Testis (tissue), 3 donors: ENCODE data around the gene BMPR1A. TPM values are rescaled to one million over a fixed set of nuclear protein-coding genes. Genes with fewer than 3 reads are reported as not detected.

Experiments used
- DNase-seq: peaks from one replicate; pipeline ENCODE4 v3.0.0-alpha.2; 2019
- H3K27ac ChIP-seq, 2 donors: fragments of 200-600 bp; sonication (generic); one replicate each; pipeline ENCODE4 v1.5.1; 2019
- H3K27me3 ChIP-seq: fragments of 200-600 bp; sonication (generic); one replicate; pipeline ENCODE4 v1.5.1; 2019
- H3K36me3 ChIP-seq: fragments of 200-600 bp; sonication (generic); one replicate; pipeline ENCODE4 v1.5.1; 2017; ENCODE audit warnings: low read depth; ENCODE audit errors: missing control alignments
- H3K4me1 ChIP-seq: fragments of 200-600 bp; sonication (generic); one replicate; pipeline ENCODE4 v1.5.1; 2019
- H3K4me3 ChIP-seq, 2 donors: fragments of 200-600 bp; sonication (generic); one replicate each; pipeline ENCODE4 v1.5.1; 2017 to 2019
- H3K9me3 ChIP-seq: fragments of 200-600 bp; sonication (generic); one replicate; pipeline ENCODE4 v1.5.1; 2017
- POLR2A ChIP-seq: fragments of 450-650 bp; IDR thresholded peaks from one replicate; pipeline ENCODE4 v1.6.1; 2017; ENCODE audit warnings: antibody characterized with exemption, mild to moderate bottlenecking, moderate library complexity
- WGBS, 2 donors: methylation state at CpG; one replicate each; pipeline ENCODE4 v1.1.5; 2018; 5-methylcytosine and 5-hydroxymethylcytosine counted together
- intact Hi-C: fragments of 100-400 bp; cut with DNase I; formaldehyde crosslinking; loops from one replicate; pipeline ENCODE4 v1.15.1; 2023; ENCODE audit warnings: low total_unique reads
- polyA plus RNA-seq: library from polyadenylated mRNA; stranded (reverse); fragments of 350-450 nt; fragmentation: Illumina TruSeq; extraction: RNeasy Lipid Tissue Mini Kit (QIAGEN cat#74804); gene quantifications from one replicate; pipeline ENCODE4 v1.2.3, GENCODE V29; 2014; ENCODE audit warnings: low read depth, low replicate concordance; ENCODE audit not compliant: insufficient read depth
- total RNA-seq, 2 donors: library from RNA; depleted of rRNA; stranded (reverse); fragments of >200 nt; gene quantifications; one replicate each; pipeline ENCODE4 v1.2.3, GENCODE V29; 2016
- TF ChIP-seq, protein P1 (sequence below), 3 experiments: fragments of 450-650 bp in 2 of 3; fragments of 200-600 bp in 1 of 3; sonication (generic) in 1 of 3; IDR thresholded peaks; one replicate each; pipeline ENCODE4 v1.5.1; 2016 to 2019; ENCODE audit warnings: antibody characterized with exemption in 3 of 3, mild to moderate bottlenecking in 2 of 3, moderate library complexity in 1 of 3

Gene BMPR1A
- total and polyA plus RNA-seq, 3 donors from 2014 or later: 19.5 to 51.1 (median 42.6) TPM

GRCh38 chr10:86753638-86754434, 2.6 kb upstream of the BMPR1A start:
- WGBS, 2 donors: 57 to 58% methylated on average over 12 of the region's 12 CpGs
- Histone ChIP-seq H3K4me3 (no peak overlapping the region), H3K9me3 (no peaks in the 10 kb centered on the region), H3K4me1 (peaks cover 11% of the 10 kb centered on the region), H3K27me3 (no peaks in the 10 kb centered on the region), H3K36me3 (no peaks in the 10 kb centered on the region), H3K27ac (no peak overlapping the region)
- TF ChIP-seq POLR2A: no peak
- TF ChIP-seq, protein P1, sequence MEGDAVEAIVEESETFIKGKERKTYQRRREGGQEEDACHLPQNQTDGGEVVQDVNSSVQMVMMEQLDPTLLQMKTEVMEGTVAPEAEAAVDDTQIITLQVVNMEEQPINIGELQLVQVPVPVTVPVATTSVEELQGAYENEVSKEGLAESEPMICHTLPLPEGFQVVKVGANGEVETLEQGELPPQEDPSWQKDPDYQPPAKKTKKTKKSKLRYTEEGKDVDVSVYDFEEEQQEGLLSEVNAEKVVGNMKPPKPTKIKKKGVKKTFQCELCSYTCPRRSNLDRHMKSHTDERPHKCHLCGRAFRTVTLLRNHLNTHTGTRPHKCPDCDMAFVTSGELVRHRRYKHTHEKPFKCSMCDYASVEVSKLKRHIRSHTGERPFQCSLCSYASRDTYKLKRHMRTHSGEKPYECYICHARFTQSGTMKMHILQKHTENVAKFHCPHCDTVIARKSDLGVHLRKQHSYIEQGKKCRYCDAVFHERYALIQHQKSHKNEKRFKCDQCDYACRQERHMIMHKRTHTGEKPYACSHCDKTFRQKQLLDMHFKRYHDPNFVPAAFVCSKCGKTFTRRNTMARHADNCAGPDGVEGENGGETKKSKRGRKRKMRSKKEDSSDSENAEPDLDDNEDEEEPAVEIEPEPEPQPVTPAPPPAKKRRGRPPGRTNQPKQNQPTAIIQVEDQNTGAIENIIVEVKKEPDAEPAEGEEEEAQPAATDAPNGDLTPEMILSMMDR (IDR thresholded peaks at IDR 0.05): no peak
- DNase-seq: no peak
- intact Hi-C loops: no loop called here

GRCh38 chr10:86755454-86755739, 1.0 kb upstream of the BMPR1A start:
- H3K4me3 ChIP-seq: peak overlapping the region; percentile 92 to 96
- H3K4me1 ChIP-seq: peaks cover 17% of the 10 kb centered on the region
- no peaks in the 10 kb centered on the region for H3K36me3 ChIP-seq
- no peaks in the 10 kb centered on the region for H3K9me3 ChIP-seq
- WGBS, 2 donors: 1% methylated on average over 9 of the region's 9 CpGs
- intact Hi-C loops: no loop called here
- H3K27ac ChIP-seq: peak overlapping the region; percentile 98 to 99
- TF ChIP-seq POLR2A: no peak
- TF ChIP-seq, protein P1 (IDR thresholded peaks at IDR 0.05): no peak
- no peak for DNase-seq
- no peaks in the 10 kb centered on the region for H3K27me3 ChIP-seq

DNA sequence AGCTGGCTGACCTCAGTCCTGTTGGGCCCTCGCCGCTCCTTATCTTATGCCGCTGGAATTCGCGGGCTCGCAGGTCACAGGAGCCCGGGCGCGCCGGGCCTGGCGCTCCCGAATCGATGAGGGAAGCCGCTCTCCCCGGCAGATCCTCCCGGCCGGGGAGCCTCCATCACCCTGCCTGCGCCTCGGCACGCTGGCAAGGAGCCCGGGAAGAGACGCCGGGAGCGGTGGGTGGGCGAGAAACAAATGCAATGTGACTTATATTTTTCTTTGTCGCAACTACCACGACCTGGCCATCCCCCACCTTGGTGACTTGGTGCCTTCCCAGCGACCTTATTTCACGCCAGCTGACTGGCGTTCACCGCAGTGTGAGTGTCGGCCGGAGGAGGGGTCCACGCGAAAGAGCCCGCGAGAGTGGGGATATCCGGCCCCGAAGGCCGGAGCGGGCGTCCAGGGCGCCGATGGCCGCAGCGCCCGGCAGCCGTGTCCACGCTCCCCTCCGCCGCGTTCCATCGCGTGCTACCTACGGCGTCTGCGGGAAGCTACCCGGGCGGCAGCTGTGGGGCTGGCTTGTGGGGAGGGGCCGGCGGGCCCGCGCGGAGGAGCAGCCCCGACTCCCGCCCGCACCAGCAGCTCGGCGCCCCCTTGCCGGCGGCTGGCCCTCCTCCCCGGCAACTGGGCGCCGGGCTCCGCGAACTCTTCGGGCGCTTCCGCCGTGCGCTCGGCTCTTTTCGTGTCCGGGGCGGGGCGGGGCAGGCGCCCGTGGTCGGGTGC, 494 bp upstream of the BMPR1A start:
- Histone ChIP-seq H3K36me3 (no peaks in the 10 kb centered on the region), H3K4me3 (peak overlapping the region; percentile 92 to 96), H3K9me3 (no peaks in the 10 kb centered on the region), H3K27ac (peak overlapping the region; percentile 98 to 99), H3K27me3 (no peaks in the 10 kb centered on the region), H3K4me1 (peaks cover 17% of the 10 kb centered on the region)
- WGBS, 2 donors: 0 to 1% methylated on average over 1 to 63 of the region's 89 CpGs
- TF ChIP-seq, protein P1 (IDR thresholded peaks at IDR 0.05): no peak
- TF ChIP-seq POLR2A: no peak
- intact Hi-C loops: no loop called here
- peak; percentile 93 for DNase-seq

- Histone ChIP-seq H3K27ac (peak overlapping the region; percentile 96 to 98), H3K9me3 (no peaks in the 10 kb centered on the region), H3K4me3 (peak overlapping the region; percentile 92 to 96), H3K27me3 (no peaks in the 10 kb centered on the region), H3K36me3 (no peaks in the 10 kb centered on the region), H3K4me1 (peaks cover 22% of the 10 kb centered on the region)
- intact Hi-C loops: no loop called here
- 1% methylated on average over 34 to 44 of the region's 47 CpGs for WGBS, 2 donors
- TF ChIP-seq POLR2A: no peak
- TF ChIP-seq, protein P1 (IDR thresholded peaks at IDR 0.05): peak in 2 of 3 experiments; percentile 28 to 53
- DNase-seq: peak; percentile 66
These were observed 924 bp downstream of the BMPR1A start for GRCh38 chr10:86757113-86757972.
